Activated B cell treated with CpG ODN at 0.5 μM for 24 hours (primary cell): ENCODE results near the gene FUT8. TPM values are rescaled to one million over a fixed set of nuclear protein-coding genes. Genes with fewer than 3 reads are reported as not detected.
"Not testable (repeated sequence)": the region's sequence is repeated elsewhere in the genome, so short reads cannot be mapped to it uniquely, and the experiment has no call there.

Source experiments
- ATAC-seq: fragments of 200-7000 bp; cut with Tn5 transposase; one replicate; pipeline ENCODE4 v1.10.0; 2021; ENCODE audit warnings: low read depth, mild to moderate bottlenecking, moderate library complexity
- CTCF ChIA-PET: fragments of 350-600 bp; sonication (Branson Sonifier 250); formaldehyde crosslinking; loops from one replicate; lab custom pipeline; 2021; ENCODE audit warnings: antibody characterized with exemption; lab: Charles Lee
- POLR2A ChIA-PET: fragments of 350-600 bp; sonication (Branson Sonifier 250); formaldehyde crosslinking; loops from one replicate; lab custom pipeline; 2021; ENCODE audit warnings: antibody characterized with exemption; lab: Charles Lee
- DNase-seq: peaks from one replicate; pipeline ENCODE4 v3.0.0; 2022
- H3K27ac Mint-ChIP-seq: one replicate; pipeline ENCODE4 v1.8.0; 2020; ENCODE audit warnings: mixed read lengths
- H3K27me3 Mint-ChIP-seq: one replicate; pipeline ENCODE4 v1.8.0; 2021; ENCODE audit warnings: mixed read lengths
- H3K36me3 Mint-ChIP-seq: one replicate; pipeline ENCODE4 v1.8.0; 2021; ENCODE audit warnings: low read depth, mixed read lengths
- H3K4me1 Mint-ChIP-seq: one replicate; pipeline ENCODE4 v1.8.0; 2021; ENCODE audit warnings: mixed read lengths
- H3K4me3 Mint-ChIP-seq: one replicate; pipeline ENCODE4 v1.8.0; 2020; ENCODE audit warnings: mild to moderate bottlenecking, mixed read lengths
- H3K9me3 Mint-ChIP-seq: one replicate; pipeline ENCODE4 v1.8.0; 2020; ENCODE audit warnings: mixed read lengths
- CTCF ChIP-seq: fragments of 200-600 bp; IDR thresholded peaks from one replicate; pipeline ENCODE4 v1.8.0; 2022; ENCODE audit warnings: antibody characterized with exemption, mild to moderate bottlenecking
- intact Hi-C: fragments of 100-400 bp; cut with micrococcal nuclease; formaldehyde crosslinking; loops from one replicate; pipeline ENCODE4 v1.15.1; 2024
- total RNA-seq: library from RNA; stranded (reverse); gene quantifications from 2 replicates; pipeline ENCODE4 v1.2.3, GENCODE V29; 2022

Gene FUT8
- total RNA-seq, 1 donor from 2014 or later: 123 TPM

DNA sequence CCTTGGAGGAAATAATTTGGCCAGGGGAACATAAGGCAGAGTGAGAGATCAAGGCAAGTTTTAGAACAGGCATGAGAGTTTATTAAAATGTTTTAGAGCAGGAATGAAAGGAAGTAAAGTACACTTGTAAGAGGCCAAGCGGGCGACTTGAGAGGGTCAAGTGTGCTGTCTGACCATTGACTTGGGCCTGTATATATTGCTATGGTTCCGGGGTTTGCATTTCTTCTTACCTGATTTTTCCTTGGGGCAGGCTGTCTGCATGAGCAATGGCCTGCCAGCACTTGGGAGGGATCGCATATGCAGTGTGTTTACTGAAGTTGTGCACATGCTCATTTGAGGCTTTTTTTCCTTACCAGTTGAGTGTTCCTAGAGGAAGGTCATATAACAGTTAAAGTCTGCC lies 214.8 kb downstream of the FUT8 start:
- Mint-ChIP-seq H3K27me3 (no peaks in the 10 kb centered on the region), H3K27ac (no peak overlapping the region), H3K4me1 (no peaks in the 10 kb centered on the region), H3K36me3 (peaks cover 22% of the 10 kb centered on the region), H3K9me3 (no peaks in the 10 kb centered on the region), H3K4me3 (no peak overlapping the region)
- intact Hi-C loops: no loop called here
- CTCF ChIA-PET: no interaction called here
- no peak for DNase-seq
- POLR2A ChIA-PET: no interaction called here
- no peak for ATAC-seq
- TF ChIP-seq CTCF: no peak

DNA sequence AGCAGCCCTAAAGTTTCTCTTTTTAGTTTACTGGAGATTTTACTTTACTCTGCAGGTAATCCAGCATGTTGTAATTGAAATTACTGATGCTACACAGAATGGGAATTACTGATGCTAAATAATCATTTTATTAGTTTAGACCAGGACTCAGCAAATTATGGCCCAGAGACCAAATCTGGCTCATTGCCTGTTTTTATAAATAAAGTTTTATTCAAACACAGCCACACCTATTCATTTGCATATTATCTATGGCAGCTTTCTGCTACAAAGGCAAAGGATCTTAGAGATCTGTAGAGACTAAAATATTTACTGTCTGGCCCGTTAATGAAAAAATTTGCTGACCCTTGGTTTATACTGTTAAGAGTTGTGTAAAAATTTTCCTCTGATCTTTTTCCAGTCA lies 216.1 kb downstream of the FUT8 start:
- no peak for DNase-seq
- no peaks in the 10 kb centered on the region for H3K27me3 Mint-ChIP-seq
- no peak for ATAC-seq
- H3K4me3 Mint-ChIP-seq: no peak overlapping the region
- H3K9me3 Mint-ChIP-seq: no peaks in the 10 kb centered on the region
- TF ChIP-seq CTCF: no peak
- ChIA-PET POLR2A (no interaction called here), CTCF (no interaction called here)
- no peaks in the 10 kb centered on the region for H3K4me1 Mint-ChIP-seq
- no peak overlapping the region for H3K27ac Mint-ChIP-seq
- intact Hi-C loops: no loop called here
- H3K36me3 Mint-ChIP-seq: peaks cover 21% of the 10 kb centered on the region

DNA sequence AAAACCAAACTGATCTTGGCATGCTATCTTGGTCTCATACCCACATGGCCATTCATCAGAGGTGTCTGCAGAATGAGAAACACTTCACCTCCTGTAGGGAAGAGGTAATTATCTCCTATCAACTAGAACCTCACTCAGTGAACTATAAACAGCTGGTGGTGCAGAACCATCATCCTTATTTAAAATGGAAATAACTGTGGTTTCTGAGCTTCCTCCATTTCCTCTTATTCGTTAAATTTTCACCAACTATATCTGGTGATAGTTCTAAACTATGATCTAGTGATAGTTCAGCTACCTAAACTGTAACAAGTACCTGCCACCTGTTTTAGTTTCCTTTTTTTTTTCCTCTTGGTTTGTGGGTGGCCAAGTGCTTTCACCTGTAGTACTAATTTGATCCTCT lies 218.5 kb downstream of the FUT8 start:
- intact Hi-C loops: no loop called here
- peak; percentile 42 for ATAC-seq
- Mint-ChIP-seq H3K4me3 (no peak overlapping the region), H3K27ac (no peak overlapping the region), H3K9me3 (no peaks in the 10 kb centered on the region), H3K4me1 (peaks cover 11% of the 10 kb centered on the region), H3K27me3 (no peaks in the 10 kb centered on the region), H3K36me3 (peaks cover 34% of the 10 kb centered on the region)
- ChIA-PET POLR2A (interaction anchor here (0.7 kb wide), 1 partner anchor 462 kb away, joined by 3 read pairs; no protein-coding TSS in a partner anchor), CTCF (interaction anchor here (0.6 kb wide), 1 partner anchor 259 kb away, joined by 4 read pairs; no protein-coding TSS in a partner anchor)
- TF ChIP-seq CTCF: no peak
- no peak for DNase-seq

DNA sequence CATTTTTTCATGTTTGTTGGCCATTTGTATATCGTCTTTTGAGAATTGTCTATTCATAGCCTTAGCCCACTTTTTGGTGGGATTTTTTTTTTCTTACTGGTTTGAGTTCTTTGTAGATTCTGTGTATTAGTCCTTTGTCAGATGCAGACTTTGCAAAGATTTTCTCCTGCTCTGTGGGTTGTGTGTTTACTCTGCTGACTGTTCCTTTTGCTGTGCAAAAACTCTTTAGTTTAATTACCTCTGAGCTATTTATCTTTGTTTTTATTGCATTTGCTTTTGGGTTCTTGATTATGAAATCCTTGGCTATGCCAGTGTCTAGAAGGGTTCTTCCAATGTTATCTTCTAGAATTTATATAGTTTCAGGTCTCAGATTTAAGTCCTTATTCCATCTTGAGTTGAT lies 220.0 kb downstream of the FUT8 start:
- Mint-ChIP-seq H3K9me3 (no peaks in the 10 kb centered on the region), H3K27me3 (no peaks in the 10 kb centered on the region), H3K4me3 (no peak overlapping the region), H3K36me3 (peaks cover 42% of the 10 kb centered on the region), H3K4me1 (peaks cover 24% of the 10 kb centered on the region), H3K27ac (no peak overlapping the region)
- intact Hi-C loops: no loop called here
- ChIA-PET CTCF (interaction anchor here (0.6 kb wide), 1 partner anchor 191 kb away, joined by 3 read pairs; no protein-coding TSS in a partner anchor), POLR2A (no interaction called here)
- DNase-seq (no peak), ATAC-seq (no peak)
- no peak for TF ChIP-seq CTCF

GRCh38 chr14:65633666-65634065 lies 221.1 kb downstream of the FUT8 start:
- H3K27me3 Mint-ChIP-seq, DNase-seq: not testable (repeated sequence)
- H3K36me3 Mint-ChIP-seq: peaks cover 46% of the 10 kb centered on the region

DNA sequence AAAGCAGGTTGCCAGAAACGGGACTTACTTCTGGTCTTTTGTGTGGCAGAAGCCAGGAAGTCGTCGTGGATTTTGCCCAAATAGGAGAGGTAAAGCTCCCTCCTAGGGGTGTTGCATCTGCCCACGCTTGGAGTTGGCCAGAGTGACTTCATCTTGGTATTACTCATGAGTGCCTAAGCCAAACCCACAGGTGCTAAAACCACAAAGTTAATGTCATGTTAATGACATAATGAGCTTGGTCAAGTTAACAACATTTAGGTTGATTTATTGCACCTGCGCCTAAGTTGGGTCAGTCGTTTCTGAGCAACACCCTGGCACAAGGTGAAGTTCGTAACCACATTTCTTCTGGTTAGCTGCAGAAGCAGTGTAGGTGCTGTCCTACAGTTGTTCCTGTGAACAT lies 225.2 kb downstream of the FUT8 start:
- ATAC-seq (peak; percentile 50), DNase-seq (no peak)
- Mint-ChIP-seq H3K27me3 (no peaks in the 10 kb centered on the region), H3K4me1 (peaks cover 36% of the 10 kb centered on the region), H3K4me3 (no peak overlapping the region), H3K9me3 (no peaks in the 10 kb centered on the region), H3K27ac (no peak overlapping the region), H3K36me3 (peaks cover 50% of the 10 kb centered on the region)
- ChIA-PET POLR2A (no interaction called here), CTCF (no interaction called here)
- TF ChIP-seq CTCF: no peak
- intact Hi-C loops: no loop called here

More at GRCh38 chr14:65633666-65634065, 221.1 kb downstream of the FUT8 start:
- peaks cover 32% of the 10 kb centered on the region for H3K4me1 Mint-ChIP-seq
- CTCF ChIA-PET, ATAC-seq, intact Hi-C loops, H3K4me3 Mint-ChIP-seq, H3K27ac Mint-ChIP-seq, H3K9me3 Mint-ChIP-seq, POLR2A ChIA-PET: not testable (repeated sequence)
